ENCODE data around the gene ALKBH8. TPM values are rescaled to one million over a fixed set of nuclear protein-coding genes. Genes with fewer than 3 reads are reported as not detected.

Gene ALKBH8
- total and polyA plus RNA-seq, 2 of the 13 experiments (the other 11 are each of a cell fraction or from before 2014, with no cell fraction given): 2.4 to 9.1 TPM

DNA sequence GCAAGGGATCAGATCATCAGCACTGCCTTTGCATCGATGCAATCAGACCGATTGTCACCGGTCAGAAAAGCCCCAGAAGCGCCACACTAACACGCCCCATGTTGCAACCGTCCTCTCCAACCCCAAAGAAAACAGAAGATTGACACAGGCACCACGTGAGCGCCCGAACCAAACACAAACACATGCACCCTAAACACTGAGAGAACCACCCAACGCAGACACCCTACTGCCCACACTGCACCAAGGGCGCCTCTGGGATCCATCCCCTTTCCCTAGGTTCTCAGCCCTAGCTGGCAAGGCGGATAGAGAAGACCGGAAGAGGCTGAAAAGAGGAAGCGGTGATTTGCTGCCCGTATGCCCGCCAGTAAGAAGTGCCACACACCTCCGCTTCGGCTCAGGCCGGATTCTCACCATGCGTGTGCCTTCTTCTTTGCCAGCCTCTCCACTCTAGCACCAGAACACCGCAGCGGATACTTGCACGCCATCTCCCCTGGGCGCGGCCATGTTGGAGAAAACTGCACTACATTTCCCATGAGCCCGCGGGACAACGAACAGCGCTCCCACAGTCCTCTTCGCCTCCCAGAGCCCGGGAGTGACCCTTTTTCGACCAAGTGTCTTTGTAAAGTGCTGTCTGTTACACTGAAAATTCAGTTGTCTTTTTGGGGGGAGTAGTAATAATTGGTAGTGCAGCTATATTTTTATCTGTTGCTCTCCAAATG, at the start of gene ALKBH8 (continued):
- TF ChIP-seq, protein P1, sequence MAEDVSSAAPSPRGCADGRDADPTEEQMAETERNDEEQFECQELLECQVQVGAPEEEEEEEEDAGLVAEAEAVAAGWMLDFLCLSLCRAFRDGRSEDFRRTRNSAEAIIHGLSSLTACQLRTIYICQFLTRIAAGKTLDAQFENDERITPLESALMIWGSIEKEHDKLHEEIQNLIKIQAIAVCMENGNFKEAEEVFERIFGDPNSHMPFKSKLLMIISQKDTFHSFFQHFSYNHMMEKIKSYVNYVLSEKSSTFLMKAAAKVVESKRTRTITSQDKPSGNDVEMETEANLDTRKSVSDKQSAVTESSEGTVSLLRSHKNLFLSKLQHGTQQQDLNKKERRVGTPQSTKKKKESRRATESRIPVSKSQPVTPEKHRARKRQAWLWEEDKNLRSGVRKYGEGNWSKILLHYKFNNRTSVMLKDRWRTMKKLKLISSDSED (CRISPR knock-in tag; IDR thresholded peaks at IDR 0.05): no peak
- no peak for TF ChIP-seq MTA3 (CRISPR knock-in tag; IDR thresholded peaks at IDR 0.05)
- TF ChIP-seq ZNF660 (CRISPR knock-in tag; IDR thresholded peaks at IDR 0.05; ENCODE audit: borderline replicate concordance, low read depth): no peak
- 0 out of 2 replicates have a peak, but pooled peaks have one; percentile 65 for TF ChIP-seq ZNF33B (CRISPR knock-in tag; IDR thresholded peaks at IDR 0.05)
- TF ChIP-seq MXI1 (IDR thresholded peaks at IDR 0.05; ENCODE audit: borderline replicate concordance, low read depth, low read length): peak; percentile 92
- peak; percentile 27; the same call in 1 of the 2 replicates for TF ChIP-seq WIZ (CRISPR knock-in tag; IDR thresholded peaks at IDR 0.05)
- peak; percentile 73; the same call in 1 of the 2 replicates for TF ChIP-seq TAF1 (CRISPR knock-in tag; IDR thresholded peaks at IDR 0.05)
- TF ChIP-seq ZZZ3 (CRISPR knock-in tag; IDR thresholded peaks at IDR 0.05; ENCODE audit: borderline replicate concordance): no peak
- TF ChIP-seq, protein P2, sequence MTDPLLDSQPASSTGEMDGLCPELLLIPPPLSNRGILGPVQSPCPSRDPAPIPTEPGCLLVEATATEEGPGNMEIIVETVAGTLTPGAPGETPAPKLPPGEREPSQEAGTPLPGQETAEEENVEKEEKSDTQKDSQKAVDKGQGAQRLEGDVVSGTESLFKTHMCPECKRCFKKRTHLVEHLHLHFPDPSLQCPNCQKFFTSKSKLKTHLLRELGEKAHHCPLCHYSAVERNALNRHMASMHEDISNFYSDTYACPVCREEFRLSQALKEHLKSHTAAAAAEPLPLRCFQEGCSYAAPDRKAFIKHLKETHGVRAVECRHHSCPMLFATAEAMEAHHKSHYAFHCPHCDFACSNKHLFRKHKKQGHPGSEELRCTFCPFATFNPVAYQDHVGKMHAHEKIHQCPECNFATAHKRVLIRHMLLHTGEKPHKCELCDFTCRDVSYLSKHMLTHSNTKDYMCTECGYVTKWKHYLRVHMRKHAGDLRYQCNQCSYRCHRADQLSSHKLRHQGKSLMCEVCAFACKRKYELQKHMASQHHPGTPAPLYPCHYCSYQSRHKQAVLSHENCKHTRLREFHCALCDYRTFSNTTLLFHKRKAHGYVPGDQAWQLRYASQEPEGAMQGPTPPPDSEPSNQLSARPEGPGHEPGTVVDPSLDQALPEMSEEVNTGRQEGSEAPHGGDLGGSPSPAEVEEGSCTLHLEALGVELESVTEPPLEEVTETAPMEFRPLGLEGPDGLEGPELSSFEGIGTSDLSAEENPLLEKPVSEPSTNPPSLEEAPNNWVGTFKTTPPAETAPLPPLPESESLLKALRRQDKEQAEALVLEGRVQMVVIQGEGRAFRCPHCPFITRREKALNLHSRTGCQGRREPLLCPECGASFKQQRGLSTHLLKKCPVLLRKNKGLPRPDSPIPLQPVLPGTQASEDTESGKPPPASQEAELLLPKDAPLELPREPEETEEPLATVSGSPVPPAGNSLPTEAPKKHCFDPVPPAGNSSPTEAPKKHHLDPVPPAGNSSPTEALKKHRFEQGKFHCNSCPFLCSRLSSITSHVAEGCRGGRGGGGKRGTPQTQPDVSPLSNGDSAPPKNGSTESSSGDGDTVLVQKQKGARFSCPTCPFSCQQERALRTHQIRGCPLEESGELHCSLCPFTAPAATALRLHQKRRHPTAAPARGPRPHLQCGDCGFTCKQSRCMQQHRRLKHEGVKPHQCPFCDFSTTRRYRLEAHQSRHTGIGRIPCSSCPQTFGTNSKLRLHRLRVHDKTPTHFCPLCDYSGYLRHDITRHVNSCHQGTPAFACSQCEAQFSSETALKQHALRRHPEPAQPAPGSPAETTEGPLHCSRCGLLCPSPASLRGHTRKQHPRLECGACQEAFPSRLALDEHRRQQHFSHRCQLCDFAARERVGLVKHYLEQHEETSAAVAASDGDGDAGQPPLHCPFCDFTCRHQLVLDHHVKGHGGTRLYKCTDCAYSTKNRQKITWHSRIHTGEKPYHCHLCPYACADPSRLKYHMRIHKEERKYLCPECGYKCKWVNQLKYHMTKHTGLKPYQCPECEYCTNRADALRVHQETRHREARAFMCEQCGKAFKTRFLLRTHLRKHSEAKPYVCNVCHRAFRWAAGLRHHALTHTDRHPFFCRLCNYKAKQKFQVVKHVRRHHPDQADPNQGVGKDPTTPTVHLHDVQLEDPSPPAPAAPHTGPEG (CRISPR knock-in tag; IDR thresholded peaks at IDR 0.05): no peak
- no peak for TF ChIP-seq SP4 (CRISPR knock-in tag; IDR thresholded peaks at IDR 0.05)
- no peak for TF ChIP-seq PAF1 (CRISPR knock-in tag; IDR thresholded peaks at IDR 0.05)
- peak; percentile 69 for TF ChIP-seq ZFX (CRISPR knock-in tag; IDR thresholded peaks at IDR 0.05; ENCODE audit: low read depth)
- no peak for TF ChIP-seq ZNF564 (CRISPR knock-in tag; IDR thresholded peaks at IDR 0.05)
- peak; percentile 42; the same call in 1 of the 2 replicates for TF ChIP-seq ELF3 (CRISPR knock-in tag; IDR thresholded peaks at IDR 0.05)
- TF ChIP-seq, protein P3, sequence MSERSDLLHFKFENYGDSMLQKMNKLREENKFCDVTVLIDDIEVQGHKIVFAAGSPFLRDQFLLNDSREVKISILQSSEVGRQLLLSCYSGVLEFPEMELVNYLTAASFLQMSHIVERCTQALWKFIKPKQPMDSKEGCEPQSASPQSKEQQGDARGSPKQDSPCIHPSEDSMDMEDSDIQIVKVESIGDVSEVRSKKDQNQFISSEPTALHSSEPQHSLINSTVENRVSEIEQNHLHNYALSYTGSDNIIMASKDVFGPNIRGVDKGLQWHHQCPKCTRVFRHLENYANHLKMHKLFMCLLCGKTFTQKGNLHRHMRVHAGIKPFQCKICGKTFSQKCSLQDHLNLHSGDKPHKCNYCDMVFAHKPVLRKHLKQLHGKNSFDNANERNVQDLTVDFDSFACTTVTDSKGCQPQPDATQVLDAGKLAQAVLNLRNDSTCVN (CRISPR knock-in tag; IDR thresholded peaks at IDR 0.05; ENCODE audit: borderline replicate concordance): peak; percentile 63; the same call in 1 of the 2 replicates
- TF ChIP-seq ZNF598 (CRISPR knock-in tag; IDR thresholded peaks at IDR 0.05; ENCODE audit: borderline replicate concordance): peak; percentile 85
- TF ChIP-seq, protein P4, sequence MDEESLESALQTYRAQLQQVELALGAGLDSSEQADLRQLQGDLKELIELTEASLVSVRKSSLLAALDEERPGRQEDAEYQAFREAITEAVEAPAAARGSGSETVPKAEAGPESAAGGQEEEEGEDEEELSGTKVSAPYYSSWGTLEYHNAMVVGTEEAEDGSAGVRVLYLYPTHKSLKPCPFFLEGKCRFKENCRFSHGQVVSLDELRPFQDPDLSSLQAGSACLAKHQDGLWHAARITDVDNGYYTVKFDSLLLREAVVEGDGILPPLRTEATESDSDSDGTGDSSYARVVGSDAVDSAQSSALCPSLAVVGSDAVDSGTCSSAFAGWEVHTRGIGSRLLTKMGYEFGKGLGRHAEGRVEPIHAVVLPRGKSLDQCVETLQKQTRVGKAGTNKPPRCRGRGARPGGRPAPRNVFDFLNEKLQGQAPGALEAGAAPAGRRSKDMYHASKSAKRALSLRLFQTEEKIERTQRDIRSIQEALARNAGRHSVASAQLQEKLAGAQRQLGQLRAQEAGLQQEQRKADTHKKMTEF (CRISPR knock-in tag; IDR thresholded peaks at IDR 0.05): peak; percentile 77; the same call in 1 of the 2 replicates
- TF ChIP-seq ADNP (CRISPR knock-in tag; IDR thresholded peaks at IDR 0.05): no peak
- no peak for TF ChIP-seq ARNT (IDR thresholded peaks at IDR 0.05)
- no peak for TF ChIP-seq MEIS2 (CRISPR knock-in tag; IDR thresholded peaks at IDR 0.05)
- no peak for TF ChIP-seq ZNF678 (CRISPR knock-in tag; IDR thresholded peaks at IDR 0.05)
- TF ChIP-seq ISL2 (CRISPR knock-in tag; IDR thresholded peaks at IDR 0.05): no peak
